Camera-type eye (tissue), 1 donor: ENCODE data around the gene SLC25A33. TPM values are rescaled to one million over a fixed set of nuclear protein-coding genes. Genes with fewer than 3 reads are reported as not detected.

Source experiments
- total RNA-seq: library from RNA; depleted of rRNA; stranded (reverse); fragments of >200 nt; gene quantifications from one replicate; pipeline ENCODE4 v1.2.3, GENCODE V29; 2014

Gene SLC25A33, protein sequence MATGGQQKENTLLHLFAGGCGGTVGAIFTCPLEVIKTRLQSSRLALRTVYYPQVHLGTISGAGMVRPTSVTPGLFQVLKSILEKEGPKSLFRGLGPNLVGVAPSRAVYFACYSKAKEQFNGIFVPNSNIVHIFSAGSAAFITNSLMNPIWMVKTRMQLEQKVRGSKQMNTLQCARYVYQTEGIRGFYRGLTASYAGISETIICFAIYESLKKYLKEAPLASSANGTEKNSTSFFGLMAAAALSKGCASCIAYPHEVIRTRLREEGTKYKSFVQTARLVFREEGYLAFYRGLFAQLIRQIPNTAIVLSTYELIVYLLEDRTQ
- total RNA-seq, result 8.9 TPM

GRCh38 chr1:9539165-9539828 lies at the start of gene SLC25A33:
SLC25A33 (plus strand) TSS chr1:9539465; CDS start chr1:9539692, 227 bp downstream.

DNA sequence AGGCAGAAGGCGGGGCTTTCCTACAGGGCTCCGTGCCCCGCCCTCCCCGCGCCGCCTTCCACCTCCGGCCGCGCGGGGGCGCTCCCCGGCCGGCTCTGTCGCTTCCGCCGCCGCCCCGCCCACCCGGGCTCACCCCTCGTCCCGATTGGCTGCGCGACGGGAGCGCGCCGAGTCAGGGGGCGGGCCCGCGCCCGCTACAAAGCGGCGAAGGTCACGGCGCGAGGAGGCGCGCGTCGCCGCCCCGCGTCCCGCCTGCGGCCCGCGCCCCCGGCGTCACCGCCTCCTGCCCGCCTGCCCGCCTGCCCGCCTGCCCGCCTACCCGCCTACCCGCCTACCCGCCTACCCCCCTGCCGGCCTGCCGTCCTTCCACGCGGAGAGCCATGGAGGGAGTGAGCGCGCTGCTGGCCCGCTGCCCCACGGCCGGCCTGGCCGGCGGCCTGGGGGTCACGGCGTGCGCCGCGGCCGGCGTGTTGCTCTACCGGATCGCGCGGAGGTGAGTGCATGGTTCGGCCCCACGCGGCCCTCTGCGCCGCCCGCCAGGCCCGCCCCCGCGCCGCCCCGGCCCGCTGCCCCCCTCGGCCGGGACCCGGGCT lies 49.4 kb downstream of the SLC25A33 start, which contains the start of gene TMEM201:
Gene TMEM201, plus strand, starts transcription at position 361 of the 593 bp plus-strand sequence. Its CDS starts 20 bp downstream, at position 381.

Other genes with a start within 250 kb of the SLC25A33 start
- gene SPSB1, start 246.6 kb upstream of the SLC25A33 start, total RNA-seq, result 13.0 TPM
- gene TMEM201, start 49.4 kb downstream of the SLC25A33 start, total RNA-seq, result 28.5 TPM
- gene PIK3CD, start 112.3 kb downstream of the SLC25A33 start, total RNA-seq, result 10.3 TPM